KMS-11 (cell line): ENCODE data around the gene C16orf96.
"Not testable (repeated sequence)": the region's sequence is repeated elsewhere in the genome, so short reads cannot be mapped to it uniquely, and the experiment has no call there.

ENCODE experiments used
- H2AFZ ChIP-seq: fragments of 200-600 bp; sonication (generic); 2 replicates; pipeline ENCODE4 v1.6.1; 2016; ENCODE audit warnings: antibody characterized with exemption, mixed run types, low read depth
- H3K27ac ChIP-seq: fragments of 200-600 bp; sonication (generic); 2 replicates; pipeline ENCODE4 v1.6.1; 2016; ENCODE audit warnings: mild to moderate bottlenecking, mixed run types
- H3K27me3 ChIP-seq: fragments of 200-600 bp; sonication (generic); 2 replicates; pipeline ENCODE4 v1.6.1; 2017; ENCODE audit warnings: mild to moderate bottlenecking, low read depth, mixed run types, moderate library complexity; ENCODE audit not compliant: insufficient read depth
- H3K36me3 ChIP-seq: fragments of 200-600 bp; sonication (generic); 2 replicates; pipeline ENCODE4 v1.6.1; 2017; ENCODE audit warnings: mild to moderate bottlenecking, mixed run types; ENCODE audit not compliant: insufficient read depth
- H3K4me1 ChIP-seq: fragments of 200-600 bp; sonication (generic); 2 replicates; pipeline ENCODE4 v1.6.1; 2016; ENCODE audit warnings: mild to moderate bottlenecking, low read depth, mixed run types; ENCODE audit not compliant: poor library complexity, severe bottlenecking
- H3K4me2 ChIP-seq: fragments of 200-600 bp; sonication (generic); 2 replicates; pipeline ENCODE4 v1.7.0; 2016; ENCODE audit warnings: mild to moderate bottlenecking, mixed run types
- H3K4me3 ChIP-seq: fragments of 200-600 bp; sonication (generic); IDR thresholded peaks from 2 replicates; pipeline ENCODE4 v1.6.1; 2017; ENCODE audit warnings: low read depth, low read length, mixed read lengths; ENCODE audit not compliant: insufficient read depth
- H3K79me2 ChIP-seq: fragments of 200-600 bp; sonication (generic); 2 replicates; pipeline ENCODE4 v1.6.1; 2016; ENCODE audit warnings: low read depth, mixed run types; ENCODE audit not compliant: insufficient read depth
- H3K9ac ChIP-seq: fragments of 200-600 bp; sonication (generic); 2 replicates; pipeline ENCODE4 v1.6.1; 2016; ENCODE audit warnings: mild to moderate bottlenecking, mixed run types
- H4K20me1 ChIP-seq: fragments of 200-600 bp; sonication (generic); 2 replicates; pipeline ENCODE4 v1.6.1; 2016; ENCODE audit warnings: mild to moderate bottlenecking, mixed run types; ENCODE audit not compliant: insufficient read depth
- TF ChIP-seq, protein P1 (sequence below): fragments of 200-600 bp; sonication (generic); conservative IDR thresholded peaks from 2 replicates; pipeline ENCODE4 v1.6.1; 2017; ENCODE audit warnings: low read depth, mild to moderate bottlenecking, antibody characterized with exemption, low read length, moderate library complexity, mixed read lengths

Gene C16orf96

DNA sequence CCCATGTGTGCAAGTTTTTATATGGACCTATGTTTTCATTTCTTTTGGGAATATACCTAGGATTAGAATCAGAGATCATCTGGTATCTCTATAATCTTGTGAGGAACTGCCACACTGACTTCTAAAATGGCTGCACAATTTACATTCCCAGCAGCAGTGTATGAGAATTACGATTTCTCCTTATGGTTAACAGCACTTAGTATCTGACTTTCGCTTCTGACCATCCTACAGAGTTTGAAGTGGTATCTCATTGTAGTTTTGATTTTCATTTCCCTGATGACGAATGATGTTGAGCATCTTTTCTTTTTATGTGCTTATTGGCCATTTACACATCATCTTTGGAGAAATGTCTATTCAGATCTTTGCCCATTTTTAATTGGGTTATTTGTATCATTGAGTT, 10.0 kb downstream of the C16orf96 start:
- Histone ChIP-seq H3K36me3 (no peaks in the 10 kb centered on the region), H3K27me3 (no peaks in the 10 kb centered on the region; the same call in 1 of the 2 replicates), H3K4me1 (peaks cover 11% of the 10 kb centered on the region)

DNA sequence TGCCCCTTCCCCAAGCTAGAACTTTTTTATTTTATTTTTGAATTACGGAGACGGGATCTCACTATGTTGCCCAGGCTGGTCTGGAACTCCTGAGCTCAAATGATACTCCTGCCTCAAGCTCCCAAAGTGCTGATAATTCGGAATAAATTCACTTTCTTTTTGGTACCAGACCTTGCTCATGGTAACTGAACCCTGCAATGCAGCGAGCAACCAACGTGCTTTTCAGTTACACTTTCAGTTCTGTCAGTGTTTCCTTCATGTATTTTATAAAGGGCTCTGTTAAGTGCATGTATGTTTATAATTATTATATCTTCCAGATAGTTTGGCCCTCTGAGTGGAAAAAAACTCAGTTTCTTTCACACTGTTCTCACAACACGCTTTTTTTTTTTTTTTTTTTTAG, 13.9 kb downstream of the C16orf96 start:
- Histone ChIP-seq H2AFZ (no peak overlapping the region), H3K27ac (no peak overlapping the region), H4K20me1 (no peaks in the 10 kb centered on the region), H3K4me2 (no peak overlapping the region), H3K79me2 (no peaks in the 10 kb centered on the region), H3K27me3 (no peaks in the 10 kb centered on the region), H3K4me3 (no peak overlapping the region), H3K36me3 (no peaks in the 10 kb centered on the region), H3K4me1 (peaks cover 11% of the 10 kb centered on the region), H3K9ac (no peak overlapping the region)
- TF ChIP-seq, protein P1, sequence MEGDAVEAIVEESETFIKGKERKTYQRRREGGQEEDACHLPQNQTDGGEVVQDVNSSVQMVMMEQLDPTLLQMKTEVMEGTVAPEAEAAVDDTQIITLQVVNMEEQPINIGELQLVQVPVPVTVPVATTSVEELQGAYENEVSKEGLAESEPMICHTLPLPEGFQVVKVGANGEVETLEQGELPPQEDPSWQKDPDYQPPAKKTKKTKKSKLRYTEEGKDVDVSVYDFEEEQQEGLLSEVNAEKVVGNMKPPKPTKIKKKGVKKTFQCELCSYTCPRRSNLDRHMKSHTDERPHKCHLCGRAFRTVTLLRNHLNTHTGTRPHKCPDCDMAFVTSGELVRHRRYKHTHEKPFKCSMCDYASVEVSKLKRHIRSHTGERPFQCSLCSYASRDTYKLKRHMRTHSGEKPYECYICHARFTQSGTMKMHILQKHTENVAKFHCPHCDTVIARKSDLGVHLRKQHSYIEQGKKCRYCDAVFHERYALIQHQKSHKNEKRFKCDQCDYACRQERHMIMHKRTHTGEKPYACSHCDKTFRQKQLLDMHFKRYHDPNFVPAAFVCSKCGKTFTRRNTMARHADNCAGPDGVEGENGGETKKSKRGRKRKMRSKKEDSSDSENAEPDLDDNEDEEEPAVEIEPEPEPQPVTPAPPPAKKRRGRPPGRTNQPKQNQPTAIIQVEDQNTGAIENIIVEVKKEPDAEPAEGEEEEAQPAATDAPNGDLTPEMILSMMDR: no peak

More for the DNA sequence above, 10.0 kb downstream of the C16orf96 start:
- H3K4me3 ChIP-seq: no peak overlapping the region
- H3K4me2 ChIP-seq: no peak overlapping the region
- TF ChIP-seq, protein P1: no peak
- H2AFZ ChIP-seq: no peak overlapping the region
- H3K9ac ChIP-seq: no peak overlapping the region
- no peaks in the 10 kb centered on the region for H4K20me1 ChIP-seq
- H3K27ac ChIP-seq: no peak overlapping the region
- H3K79me2 ChIP-seq: no peaks in the 10 kb centered on the region

DNA sequence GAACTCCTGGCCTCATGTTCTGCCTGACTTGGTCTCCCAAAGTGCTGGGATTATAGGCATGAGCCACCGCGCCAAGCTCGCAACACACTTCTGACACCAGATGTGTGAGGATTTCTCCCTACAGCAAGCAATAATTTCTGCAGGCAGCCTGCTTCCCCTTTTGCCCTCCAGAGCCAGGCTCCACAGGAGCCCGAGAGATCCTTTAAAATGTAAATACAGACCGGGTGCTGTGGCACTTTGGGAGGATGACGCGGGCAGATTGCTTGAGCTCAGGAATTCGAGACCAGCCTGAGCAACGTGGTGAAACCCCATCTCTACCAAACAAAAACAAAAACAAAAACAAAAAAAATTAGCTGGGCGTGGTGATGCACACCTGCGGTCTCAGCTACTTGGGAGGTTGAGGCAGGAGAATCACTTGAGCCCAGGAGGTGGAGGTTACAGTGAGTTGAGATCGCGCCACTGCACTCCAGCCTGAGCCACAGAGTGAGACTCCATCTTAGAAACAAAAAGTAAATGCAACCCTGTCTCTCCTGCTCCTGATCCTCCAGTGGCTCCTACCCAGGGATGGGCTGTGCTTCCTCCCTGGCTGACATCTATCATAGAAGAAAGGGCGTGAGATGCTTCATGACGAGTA, 14.7 kb downstream of the C16orf96 start:
- Histone ChIP-seq H3K36me3 (no peaks in the 10 kb centered on the region), H3K27me3 (no peaks in the 10 kb centered on the region), H3K9ac (no peak overlapping the region), H2AFZ (no peak overlapping the region), H3K27ac (no peak overlapping the region), H3K4me1 (peaks cover 11% of the 10 kb centered on the region), H4K20me1 (no peaks in the 10 kb centered on the region), H3K79me2 (no peaks in the 10 kb centered on the region), H3K4me3 (no peak overlapping the region), H3K4me2 (no peak overlapping the region)
- TF ChIP-seq, protein P1: no peak

DNA sequence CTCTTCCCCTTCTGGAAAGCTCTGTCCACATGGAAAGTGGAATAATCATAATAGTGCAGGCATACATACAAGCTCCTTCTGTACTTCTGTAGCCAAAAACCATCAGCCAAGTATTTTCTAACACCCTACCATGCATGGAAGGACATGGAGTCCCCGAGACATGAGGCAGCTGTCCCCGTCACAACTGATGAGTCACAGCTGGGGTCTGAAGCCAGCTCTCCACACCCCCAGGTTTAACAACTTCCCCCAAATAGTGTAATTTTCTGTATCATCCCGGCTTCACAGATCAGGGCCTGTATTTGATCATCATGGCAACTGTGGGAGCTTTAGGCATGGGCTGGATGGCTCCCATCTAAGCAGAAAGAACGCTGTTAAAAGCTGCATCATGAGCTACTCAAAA, 16.6 kb downstream of the C16orf96 start:
- H3K4me2 ChIP-seq: no peak overlapping the region
- H3K36me3 ChIP-seq: no peaks in the 10 kb centered on the region
- no peak overlapping the region for H3K9ac ChIP-seq
- no peaks in the 10 kb centered on the region for H3K27me3 ChIP-seq
- H3K79me2 ChIP-seq: no peaks in the 10 kb centered on the region
- no peak overlapping the region for H2AFZ ChIP-seq
- H3K27ac ChIP-seq: no peak overlapping the region
- H3K4me3 ChIP-seq: no peak overlapping the region
- TF ChIP-seq, protein P1: no peak
- H3K4me1 ChIP-seq: no peaks in the 10 kb centered on the region
- H4K20me1 ChIP-seq: no peaks in the 10 kb centered on the region

DNA sequence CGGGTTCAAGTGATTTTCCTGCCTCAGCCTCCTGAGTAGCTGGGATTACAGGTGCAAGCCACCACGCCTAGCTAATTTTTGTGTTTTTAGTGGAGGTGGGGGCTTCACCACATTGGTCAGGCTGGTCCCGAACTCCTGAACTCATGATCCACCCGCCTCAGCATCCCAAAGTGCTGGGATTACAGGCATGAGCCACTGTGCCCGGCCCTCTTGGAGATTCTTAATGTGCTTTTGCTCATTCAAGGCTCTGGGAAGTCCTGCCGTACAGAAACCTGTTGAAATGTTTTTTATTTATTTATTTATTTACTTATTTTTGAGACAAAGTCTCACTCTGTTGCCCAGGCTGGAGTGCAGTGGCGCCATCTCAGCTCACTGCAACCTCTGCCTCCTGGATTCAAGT, 17.8 kb downstream of the C16orf96 start:
- H4K20me1 ChIP-seq, H3K9ac ChIP-seq, H3K27ac ChIP-seq, H3K4me1 ChIP-seq, H3K79me2 ChIP-seq, H3K27me3 ChIP-seq, H3K4me3 ChIP-seq, H2AFZ ChIP-seq, H3K36me3 ChIP-seq, H3K4me2 ChIP-seq: not testable (repeated sequence)
